Superior temporal gyrus (tissue), 1 donor: Measurements from ENCODE around the gene PEX5L.
A peak's percentile ranks its signal among the peaks of the same experiment; 100 is the strongest.

Experiments
- DNase-seq: peaks from one replicate; pipeline ENCODE4 v3.0.0-alpha.2; 2016; ENCODE audit errors: extremely low spot score

The PEX5L gene

GRCh38 chr3:179772297-179772696, 264.4 kb downstream of the PEX5L start:
- no peak for DNase-seq

DNA sequence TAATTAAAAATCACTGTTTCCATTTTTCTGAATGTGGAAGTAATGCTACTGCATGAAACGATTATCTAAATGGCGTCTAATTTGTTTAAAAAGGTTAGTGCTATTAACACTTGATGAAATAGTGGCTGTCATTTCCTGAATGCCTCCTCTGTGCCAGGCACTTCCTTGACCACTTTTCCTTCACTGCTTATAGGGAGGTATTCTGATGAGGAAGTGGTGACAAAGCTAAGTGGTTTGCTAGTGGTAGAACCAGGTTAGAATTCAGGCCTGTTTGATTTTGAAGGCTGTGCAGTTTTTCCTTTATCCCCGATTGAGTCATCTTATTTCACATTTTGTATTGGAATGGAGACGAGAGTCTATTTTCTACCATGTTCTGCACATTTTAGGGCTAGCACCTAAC, 264.9 kb downstream of the PEX5L start:
- DNase-seq = no peak

- no peak for DNase-seq
Measured at GRCh38 chr3:179769411-179770247, 267.1 kb downstream of the PEX5L start.

DNA sequence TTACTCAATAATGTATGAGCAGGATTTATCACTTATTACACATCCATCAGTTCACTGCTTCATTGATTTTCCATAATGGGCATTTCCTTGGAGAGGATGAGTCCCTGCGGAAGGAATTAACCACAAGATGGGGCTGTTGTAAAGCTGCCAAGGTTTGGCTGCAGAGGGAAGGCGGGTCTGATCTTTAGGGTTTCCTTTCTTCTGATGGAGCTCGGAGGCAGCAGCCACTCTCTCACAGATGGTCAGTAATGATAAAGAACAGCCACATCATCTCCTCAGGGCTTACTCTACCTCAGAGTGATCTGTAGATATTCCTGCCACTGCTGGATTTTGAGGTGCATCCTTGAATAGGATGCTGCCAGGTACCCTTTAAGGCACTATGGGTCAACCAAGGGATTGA, 268.7 kb downstream of the PEX5L start:
- peak; percentile 83 for DNase-seq

DNA sequence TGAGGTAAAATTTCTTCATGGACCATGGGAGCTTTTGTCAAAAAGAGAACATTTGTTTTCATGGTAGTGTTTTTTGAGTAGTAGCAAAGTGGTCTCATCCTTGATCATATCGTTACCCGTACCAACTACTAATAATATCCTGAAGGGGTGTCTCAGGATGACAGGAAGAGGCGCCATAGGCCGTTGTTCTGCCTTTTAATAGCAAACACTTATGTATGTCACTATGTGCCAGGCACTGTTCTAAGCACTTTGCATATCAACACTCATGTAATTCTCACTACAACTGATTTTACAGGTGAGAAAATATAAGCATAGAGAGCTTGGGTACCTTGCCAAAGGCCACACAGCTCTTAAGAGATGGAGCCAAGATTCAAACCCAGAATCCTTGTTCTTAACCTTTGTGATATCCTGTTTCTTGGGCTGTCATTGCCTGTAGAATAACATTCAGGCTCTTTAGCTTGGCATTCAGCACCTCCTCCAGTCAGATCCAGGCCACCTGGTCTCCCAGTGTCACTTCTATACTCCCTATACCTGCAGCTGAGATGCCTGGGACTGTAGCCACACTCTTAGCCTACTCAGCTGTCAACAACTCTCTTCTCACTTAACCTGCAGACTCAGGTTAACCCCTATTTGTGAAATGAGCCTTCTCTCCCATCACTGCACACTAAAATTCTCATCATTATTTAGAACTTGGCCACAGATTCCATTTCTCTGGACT, 270.2 kb downstream of the PEX5L start:
- DNase-seq = no peak

- no peak for DNase-seq
Measured at GRCh38 chr3:179765396-179765795, 271.3 kb downstream of the PEX5L start.

- no peak for DNase-seq
Measured at GRCh38 chr3:179760944-179761343, 275.8 kb downstream of the PEX5L start.

DNA sequence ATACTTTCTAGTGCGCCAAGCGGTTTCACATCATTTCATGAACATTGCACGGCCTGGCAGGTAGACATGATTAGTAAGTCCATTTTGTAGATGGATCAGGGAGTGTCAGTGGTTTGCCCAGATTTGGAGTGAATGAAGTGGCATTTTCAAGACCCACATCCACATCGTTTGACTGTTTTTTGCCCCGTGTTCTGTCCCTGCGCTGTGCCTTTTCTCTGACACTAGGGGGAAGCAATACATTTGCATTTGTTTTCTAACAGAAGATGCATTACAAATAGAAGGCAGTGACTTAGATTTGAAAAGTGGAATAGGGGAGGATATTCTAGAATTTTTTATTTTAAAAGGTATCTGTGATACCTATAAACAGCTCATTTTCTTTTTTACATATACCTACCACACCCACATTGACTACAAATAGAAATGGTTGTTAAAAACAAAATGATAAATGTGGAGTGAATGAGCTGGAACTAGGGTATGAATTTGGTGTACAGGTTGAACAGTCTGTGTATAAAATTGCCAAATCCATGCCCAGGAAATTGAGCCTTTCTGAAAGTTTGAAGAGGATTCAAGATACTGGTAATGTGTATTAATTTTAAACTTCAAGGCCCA, 285.9 kb downstream of the PEX5L start:
- DNase-seq = peak; percentile 59

GRCh38 chr3:179745716-179746115, 291.0 kb downstream of the PEX5L start:
- no peak for DNase-seq

DNA sequence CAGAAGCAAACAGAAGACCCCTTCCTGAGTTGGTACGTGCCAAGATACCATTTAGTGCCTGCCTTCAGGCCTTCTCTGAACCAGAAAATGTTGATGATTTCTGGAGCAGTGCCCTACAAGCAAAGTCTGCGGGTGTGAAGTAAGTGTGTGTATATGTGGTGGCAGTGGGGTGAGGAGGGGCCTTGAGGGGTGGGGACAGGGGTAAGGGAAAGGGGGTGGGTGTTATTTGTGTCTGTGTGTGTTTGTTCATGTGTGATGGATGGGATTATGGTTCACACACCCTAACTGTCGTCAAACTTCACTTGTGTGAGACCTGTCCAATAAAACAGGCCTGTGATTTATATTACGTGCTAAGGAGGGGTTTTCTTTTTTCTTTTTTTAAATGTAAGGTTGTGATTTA, 291.7 kb downstream of the PEX5L start:
- no peak for DNase-seq
